ENCODE data around the gene THSD7A. TPM values are rescaled to one million over a fixed set of nuclear protein-coding genes. Genes with fewer than 3 reads are reported as not detected.

The THSD7A gene
- total and polyA plus RNA-seq, 2 of the 13 experiments (the other 11 are each of a cell fraction or from before 2014, with no cell fraction given) = 0.01 to 0.07 TPM

DNA sequence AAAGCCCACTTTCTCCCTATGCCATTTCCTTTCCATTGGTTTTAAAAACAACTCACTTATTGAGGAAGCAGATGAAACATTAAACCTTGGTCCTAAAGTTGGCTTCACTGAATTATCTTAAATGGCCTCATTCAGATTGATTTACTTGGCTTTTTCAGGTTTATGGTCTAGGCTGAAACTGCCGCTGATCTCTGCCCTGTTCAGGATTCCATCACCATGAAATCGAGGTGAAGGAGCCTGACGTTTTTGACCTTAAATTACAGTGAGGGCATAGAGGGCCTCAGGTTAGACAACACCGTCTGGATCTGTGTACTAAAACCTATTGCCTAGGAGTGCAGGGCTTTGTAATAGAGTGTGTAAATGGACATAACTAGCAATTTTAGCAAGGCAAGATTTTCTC lies 383.7 kb downstream of the THSD7A start (continued):
- TF ChIP-seq NCOA5 (CRISPR knock-in tag; IDR thresholded peaks at IDR 0.05) (no peak), KAT8 (CRISPR knock-in tag; IDR thresholded peaks at IDR 0.05) (no peak), ARHGAP35 (CRISPR knock-in tag; IDR thresholded peaks at IDR 0.05; ENCODE audit: borderline replicate concordance) (no peak), POLR2AphosphoS5 (IDR thresholded peaks at IDR 0.05; ENCODE audit: low read depth, low read length) (no peak), ZNF510 (CRISPR knock-in tag; IDR thresholded peaks at IDR 0.05; ENCODE audit: low read depth) (no peak), ARNT (IDR thresholded peaks at IDR 0.05) (no peak), CREM (IDR thresholded peaks at IDR 0.05) (no peak), CREM (CRISPR knock-in tag; IDR thresholded peaks at IDR 0.05) (no peak), YEATS4 (CRISPR knock-in tag; IDR thresholded peaks at IDR 0.05; ENCODE audit: borderline replicate concordance) (no peak)
- TF ChIP-seq, protein P1, sequence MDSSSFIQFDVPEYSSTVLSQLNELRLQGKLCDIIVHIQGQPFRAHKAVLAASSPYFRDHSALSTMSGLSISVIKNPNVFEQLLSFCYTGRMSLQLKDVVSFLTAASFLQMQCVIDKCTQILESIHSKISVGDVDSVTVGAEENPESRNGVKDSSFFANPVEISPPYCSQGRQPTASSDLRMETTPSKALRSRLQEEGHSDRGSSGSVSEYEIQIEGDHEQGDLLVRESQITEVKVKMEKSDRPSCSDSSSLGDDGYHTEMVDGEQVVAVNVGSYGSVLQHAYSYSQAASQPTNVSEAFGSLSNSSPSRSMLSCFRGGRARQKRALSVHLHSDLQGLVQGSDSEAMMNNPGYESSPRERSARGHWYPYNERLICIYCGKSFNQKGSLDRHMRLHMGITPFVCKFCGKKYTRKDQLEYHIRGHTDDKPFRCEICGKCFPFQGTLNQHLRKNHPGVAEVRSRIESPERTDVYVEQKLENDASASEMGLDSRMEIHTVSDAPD (CRISPR knock-in tag; IDR thresholded peaks at IDR 0.05) = no peak

- 22% methylated on average over 4 of the region's 4 CpGs for WGBS (ENCODE audit: low lambda C conversion rate)
- no peak for TF ChIP-seq ZNF749 (CRISPR knock-in tag; IDR thresholded peaks at IDR 0.05; ENCODE audit: borderline replicate concordance)
- TF ChIP-seq FLYWCH1 (CRISPR knock-in tag; IDR thresholded peaks at IDR 0.05) = no peak
- TF ChIP-seq, protein P2, sequence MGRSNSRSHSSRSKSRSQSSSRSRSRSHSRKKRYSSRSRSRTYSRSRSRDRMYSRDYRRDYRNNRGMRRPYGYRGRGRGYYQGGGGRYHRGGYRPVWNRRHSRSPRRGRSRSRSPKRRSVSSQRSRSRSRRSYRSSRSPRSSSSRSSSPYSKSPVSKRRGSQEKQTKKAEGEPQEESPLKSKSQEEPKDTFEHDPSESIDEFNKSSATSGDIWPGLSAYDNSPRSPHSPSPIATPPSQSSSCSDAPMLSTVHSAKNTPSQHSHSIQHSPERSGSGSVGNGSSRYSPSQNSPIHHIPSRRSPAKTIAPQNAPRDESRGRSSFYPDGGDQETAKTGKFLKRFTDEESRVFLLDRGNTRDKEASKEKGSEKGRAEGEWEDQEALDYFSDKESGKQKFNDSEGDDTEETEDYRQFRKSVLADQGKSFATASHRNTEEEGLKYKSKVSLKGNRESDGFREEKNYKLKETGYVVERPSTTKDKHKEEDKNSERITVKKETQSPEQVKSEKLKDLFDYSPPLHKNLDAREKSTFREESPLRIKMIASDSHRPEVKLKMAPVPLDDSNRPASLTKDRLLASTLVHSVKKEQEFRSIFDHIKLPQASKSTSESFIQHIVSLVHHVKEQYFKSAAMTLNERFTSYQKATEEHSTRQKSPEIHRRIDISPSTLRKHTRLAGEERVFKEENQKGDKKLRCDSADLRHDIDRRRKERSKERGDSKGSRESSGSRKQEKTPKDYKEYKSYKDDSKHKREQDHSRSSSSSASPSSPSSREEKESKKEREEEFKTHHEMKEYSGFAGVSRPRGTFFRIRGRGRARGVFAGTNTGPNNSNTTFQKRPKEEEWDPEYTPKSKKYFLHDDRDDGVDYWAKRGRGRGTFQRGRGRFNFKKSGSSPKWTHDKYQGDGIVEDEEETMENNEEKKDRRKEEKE (IDR thresholded peaks at IDR 0.05) = no peak
- TF ChIP-seq CREBL2 (CRISPR knock-in tag; IDR thresholded peaks at IDR 0.05; ENCODE audit: borderline replicate concordance) = no peak
- TF ChIP-seq, protein P3, sequence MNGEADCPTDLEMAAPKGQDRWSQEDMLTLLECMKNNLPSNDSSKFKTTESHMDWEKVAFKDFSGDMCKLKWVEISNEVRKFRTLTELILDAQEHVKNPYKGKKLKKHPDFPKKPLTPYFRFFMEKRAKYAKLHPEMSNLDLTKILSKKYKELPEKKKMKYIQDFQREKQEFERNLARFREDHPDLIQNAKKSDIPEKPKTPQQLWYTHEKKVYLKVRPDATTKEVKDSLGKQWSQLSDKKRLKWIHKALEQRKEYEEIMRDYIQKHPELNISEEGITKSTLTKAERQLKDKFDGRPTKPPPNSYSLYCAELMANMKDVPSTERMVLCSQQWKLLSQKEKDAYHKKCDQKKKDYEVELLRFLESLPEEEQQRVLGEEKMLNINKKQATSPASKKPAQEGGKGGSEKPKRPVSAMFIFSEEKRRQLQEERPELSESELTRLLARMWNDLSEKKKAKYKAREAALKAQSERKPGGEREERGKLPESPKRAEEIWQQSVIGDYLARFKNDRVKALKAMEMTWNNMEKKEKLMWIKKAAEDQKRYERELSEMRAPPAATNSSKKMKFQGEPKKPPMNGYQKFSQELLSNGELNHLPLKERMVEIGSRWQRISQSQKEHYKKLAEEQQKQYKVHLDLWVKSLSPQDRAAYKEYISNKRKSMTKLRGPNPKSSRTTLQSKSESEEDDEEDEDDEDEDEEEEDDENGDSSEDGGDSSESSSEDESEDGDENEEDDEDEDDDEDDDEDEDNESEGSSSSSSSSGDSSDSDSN (CRISPR knock-in tag; IDR thresholded peaks at IDR 0.05) = no peak
- TF ChIP-seq HINFP (CRISPR knock-in tag; IDR thresholded peaks at IDR 0.05; ENCODE audit: low read depth) = no peak
- TF ChIP-seq RARG (CRISPR knock-in tag; IDR thresholded peaks at IDR 0.05; ENCODE audit: low read depth) = no peak
These were observed 384.9 kb downstream of the THSD7A start for GRCh38 chr7:11447106-11447505.

More at GRCh38 chr7:11447106-11447505, 384.9 kb downstream of the THSD7A start:
- no peak overlapping the region for H3K27ac ChIP-seq (ENCODE audit: extremely low read length, insufficient read depth, low read length)
- H3K9ac ChIP-seq (ENCODE audit: insufficient read depth, low read depth, low read length) = no peak overlapping the region
- intact Hi-C loops (cut with micrococcal nuclease; ENCODE audit: unreplicated experiment) (no loop called here), in situ Hi-C loops (cut with HindIII; ENCODE audit: extremely low pct_ligation_motif_present, low pct_unique_long_range_greater_than_20kb) (loop anchor here (25.0 kb wide), 1 partner anchor 1040 kb away; no protein-coding TSS in a partner anchor)
- POLR2A ChIA-PET = no interaction called here
- no peak overlapping the region for H3K4me2 ChIP-seq (ENCODE audit: low read depth, low read length)
- H3K79me2 ChIP-seq (ENCODE audit: insufficient read depth, low read length) = no peaks in the 10 kb centered on the region
- no peak overlapping the region for H3K4me3 ChIP-seq (replicated peaks in 1 of 3; ENCODE audit: insufficient read depth in 1 of 3, low read depth in 2 of 3, low read length in 3 of 3)
- no peak for FAIRE-seq
- no TSS peak for BruUV-seq (replicated peaks)
- no peak overlapping the region for H2AFZ ChIP-seq (ENCODE audit: low read length)
- no peaks in the 10 kb centered on the region for H3K9me3 ChIP-seq (ENCODE audit: low read length)
- H4K20me1 ChIP-seq (ENCODE audit: insufficient read depth, low read length) = no peaks in the 10 kb centered on the region
- no peaks in the 10 kb centered on the region; a peak in 1 of 5 replicates for H3K27me3 ChIP-seq (ENCODE audit: control insufficient read depth in 1 of 2, insufficient read depth in 2 of 2, low read length in 2 of 2)
- ATAC-seq = no peak
- DNase-seq (ENCODE audit: low spot score) = no peak
- H3K36me3 ChIP-seq (replicated peaks in 1 of 2; ENCODE audit: control insufficient read depth in 1 of 2, insufficient read depth in 2 of 2, low read length in 2 of 2) = no peaks in the 10 kb centered on the region
- H3K4me1 ChIP-seq (ENCODE audit: insufficient read depth, low read length) = no peaks in the 10 kb centered on the region
- CTCF ChIA-PET (ENCODE audit: low intra/inter-chr PET ratio, low total read pairs) = no interaction called here
